HEK293T (cell line): ENCODE measurements around the gene RNF112.

Experiments used
- ELF4 ChIP-seq: fragments of 450-650 bp; IDR thresholded peaks from 2 replicates; pipeline ENCODE4 v1.6.1; 2017; ENCODE audit warnings: antibody characterized with exemption
- FOXA1 ChIP-seq: fragments of 450-650 bp; IDR thresholded peaks from 2 replicates; pipeline ENCODE4 v1.6.1; 2016; ENCODE audit warnings: mild to moderate bottlenecking
- FOXM1 ChIP-seq: fragments of 450-650 bp; IDR thresholded peaks from 2 replicates; pipeline ENCODE4 v1.6.1; 2017; ENCODE audit warnings: mild to moderate bottlenecking, borderline replicate concordance
- SUZ12 ChIP-seq: fragments of 450-650 bp; IDR thresholded peaks from 2 replicates; pipeline ENCODE4 v1.6.1; 2016; ENCODE audit warnings: mild to moderate bottlenecking

DNA sequence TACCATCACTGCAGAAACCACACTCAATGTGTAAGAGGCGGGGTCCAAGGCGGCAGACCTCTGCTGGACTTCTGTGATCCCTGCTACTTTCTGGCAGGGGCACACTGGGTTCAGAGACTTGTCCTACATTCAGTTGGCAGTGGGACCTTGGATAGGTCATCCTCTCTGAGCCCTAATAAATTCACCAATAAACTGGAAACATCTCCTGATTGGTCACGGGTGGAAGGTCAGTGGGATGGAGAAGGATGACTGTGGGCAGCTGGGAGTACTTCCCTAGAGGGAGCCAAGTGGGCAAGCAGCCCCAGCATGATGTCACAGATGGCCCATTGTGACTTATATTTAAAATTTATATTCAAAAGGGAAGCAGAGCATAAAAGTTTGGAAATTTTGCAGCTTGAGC, 49.7 kb downstream of the RNF112 start:
- TF ChIP-seq ELF4 (no peak), FOXA1 (no peak), FOXM1 (no peak), SUZ12 (no peak)
